ENCODE data around the gene AKR1C3. TPM values are rescaled to one million over a fixed set of nuclear protein-coding genes. Genes with fewer than 3 reads are reported as not detected.
"Not testable (repeated sequence)": the region's sequence is repeated elsewhere in the genome, so short reads cannot be mapped to it uniquely, and the experiment has no call there.

Gene AKR1C3
- total RNA-seq, 1 donor from 2014 or later = 71.9 TPM

DNA sequence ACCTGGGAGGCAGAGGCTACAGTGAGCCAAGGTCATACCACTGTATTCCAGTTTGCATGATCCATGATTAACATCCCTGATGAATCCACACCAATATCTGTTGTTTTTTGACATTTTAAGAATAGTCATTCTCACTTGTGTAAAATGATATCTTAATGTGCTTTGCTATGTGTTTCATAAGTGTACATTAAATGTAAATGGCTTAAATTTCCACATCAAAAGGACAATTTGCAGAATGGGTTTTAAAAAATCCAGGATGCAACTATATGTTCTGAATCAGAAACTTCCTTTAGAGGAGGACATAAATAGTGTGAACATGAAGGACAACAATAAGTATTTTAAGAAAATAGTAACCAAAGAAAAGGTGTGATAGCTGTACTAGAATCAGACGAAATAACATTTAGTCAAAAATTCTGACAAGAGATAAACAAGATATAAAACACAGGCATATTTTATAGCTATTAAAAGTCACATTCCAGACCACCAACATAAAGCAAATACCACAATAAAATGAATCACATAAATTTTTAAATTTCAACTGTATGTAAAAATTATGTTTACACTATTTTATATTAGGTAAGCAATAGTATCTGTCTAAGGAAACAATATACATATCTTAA, 42.4 kb downstream of the AKR1C3 start:
- DNase-seq (ENCODE audit: low read depth) = no peak

DNA sequence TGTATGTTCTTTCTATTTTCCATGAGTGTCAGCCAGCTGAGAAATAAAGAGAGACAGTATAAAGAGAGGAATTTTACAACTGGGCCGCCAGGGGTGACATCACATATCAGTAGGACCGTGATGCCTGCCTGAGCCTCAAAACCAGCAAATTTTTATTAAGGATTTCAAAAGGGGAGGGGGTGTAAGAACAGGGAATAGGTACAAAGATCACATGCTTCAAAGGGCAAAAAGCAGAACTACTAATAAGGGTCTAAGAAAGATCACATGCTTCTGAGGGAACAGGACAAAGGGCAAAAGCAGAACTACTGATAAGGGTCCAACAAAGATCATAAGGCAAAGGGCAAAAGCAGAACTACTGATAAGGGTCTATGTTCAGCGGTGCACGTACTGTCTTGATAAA, 43.5 kb downstream of the AKR1C3 start:
- DNase-seq (ENCODE audit: low read depth) = not testable (repeated sequence)

- peak; percentile 93 for DNase-seq (ENCODE audit: low read depth)
These were observed 48.0 kb downstream of the AKR1C3 start for GRCh38 chr10:5142199-5142598.

DNA sequence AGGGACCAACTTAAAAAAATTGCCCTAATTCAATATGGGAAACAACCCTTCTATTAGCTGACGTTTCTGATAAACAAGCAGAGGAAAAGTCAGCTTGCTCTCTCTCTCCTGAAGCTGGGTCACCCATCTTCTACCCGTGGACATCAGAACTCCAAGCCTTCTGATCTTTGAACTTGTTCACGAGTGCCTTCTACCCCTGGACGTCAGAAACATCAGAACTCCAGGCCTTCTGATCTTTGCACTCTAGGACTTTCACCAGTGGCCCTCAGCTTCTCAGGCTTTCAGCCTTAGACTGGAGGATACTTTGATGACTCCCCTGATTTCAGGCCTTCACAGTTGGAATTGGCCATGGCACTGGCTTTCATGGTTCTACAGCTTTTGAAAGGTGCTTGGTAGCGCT, 48.9 kb downstream of the AKR1C3 start:
- no peak for DNase-seq (ENCODE audit: low read depth)

DNA sequence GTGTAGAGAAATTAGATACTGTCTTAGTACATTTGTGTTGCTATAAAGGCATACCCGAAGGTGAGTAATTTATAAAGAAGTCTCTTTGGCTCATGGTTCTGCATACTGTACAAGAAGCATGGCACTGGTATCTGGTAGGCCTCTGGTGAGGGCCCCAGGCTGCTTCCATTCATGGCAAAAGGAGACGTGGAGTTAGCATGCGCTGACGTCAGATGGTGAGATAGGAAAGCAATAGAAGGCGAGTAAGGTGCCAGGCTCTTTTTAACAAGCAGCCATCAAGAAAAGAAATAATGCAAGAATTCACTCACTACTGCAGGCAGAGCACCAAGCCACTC, 52.7 kb downstream of the AKR1C3 start:
- DNase-seq (ENCODE audit: low read depth) = no peak

DNA sequence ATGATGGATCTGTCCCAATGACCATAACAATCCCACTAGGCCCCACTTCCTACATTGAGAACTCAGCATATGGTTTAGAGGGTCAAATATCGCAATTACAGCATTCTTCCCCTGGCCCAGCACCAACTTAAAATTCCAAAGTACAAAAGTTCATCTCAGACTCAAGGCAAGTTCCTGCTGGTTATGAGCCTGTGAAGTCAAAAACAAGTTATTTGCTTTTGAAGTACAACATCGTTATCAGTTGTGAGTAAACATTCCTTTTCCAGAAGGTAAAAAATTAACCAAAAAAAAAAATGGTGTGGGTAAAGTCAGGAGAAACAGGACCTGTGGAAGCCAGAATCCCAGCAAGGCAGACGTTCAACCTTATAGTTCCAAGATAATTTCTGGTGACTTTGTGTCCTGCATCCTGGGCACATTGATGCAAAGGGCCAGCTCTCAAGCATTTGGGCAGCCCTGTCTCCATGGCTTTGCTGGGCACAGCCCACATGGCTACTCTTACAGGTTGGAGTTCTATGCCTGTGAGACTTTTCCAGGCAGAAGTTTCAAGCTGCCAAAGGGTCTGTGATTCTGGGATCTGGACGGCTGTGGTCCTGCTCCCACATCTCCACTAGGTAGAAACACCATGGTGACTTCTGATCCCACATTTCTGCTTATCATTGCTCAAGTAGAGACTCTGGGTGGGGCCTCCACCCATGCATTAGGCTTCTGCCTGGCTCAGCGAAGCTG, 53.2 kb downstream of the AKR1C3 start:
- DNase-seq (ENCODE audit: low read depth) = peak; percentile 72

DNA sequence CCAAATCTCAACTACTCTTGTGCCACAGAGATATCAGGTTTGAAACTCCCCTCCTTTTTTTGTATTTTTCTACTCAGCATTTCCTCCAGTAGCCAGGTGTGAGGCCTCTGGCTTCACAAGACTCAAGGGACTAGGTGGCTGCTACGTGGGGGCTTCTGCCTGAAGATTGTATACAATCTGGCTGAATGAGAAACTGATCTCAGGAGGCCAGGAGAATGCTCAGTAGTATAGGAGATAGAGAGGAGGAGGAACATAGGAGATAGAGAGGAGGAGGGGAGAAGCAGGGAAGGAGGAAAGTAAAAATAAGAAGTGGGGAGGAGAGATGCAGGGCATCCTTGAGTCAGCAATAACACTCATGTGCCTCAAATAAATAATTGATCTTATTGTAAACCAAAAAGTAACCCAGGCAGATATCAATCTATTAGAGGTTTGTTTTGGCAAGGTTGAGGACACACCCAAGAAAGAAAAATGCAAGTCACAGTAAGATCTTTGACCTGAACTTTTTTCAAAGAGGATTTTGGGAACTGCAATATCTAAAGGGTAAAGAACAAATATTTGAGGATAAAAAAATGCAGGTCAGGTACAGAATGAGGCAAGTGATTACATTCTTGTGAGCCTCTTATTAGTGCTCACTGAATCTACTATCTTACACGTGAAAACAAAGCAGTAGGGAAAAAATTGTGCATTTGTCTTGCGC, 53.9 kb downstream of the AKR1C3 start:
- no peak for DNase-seq (ENCODE audit: low read depth)

DNA sequence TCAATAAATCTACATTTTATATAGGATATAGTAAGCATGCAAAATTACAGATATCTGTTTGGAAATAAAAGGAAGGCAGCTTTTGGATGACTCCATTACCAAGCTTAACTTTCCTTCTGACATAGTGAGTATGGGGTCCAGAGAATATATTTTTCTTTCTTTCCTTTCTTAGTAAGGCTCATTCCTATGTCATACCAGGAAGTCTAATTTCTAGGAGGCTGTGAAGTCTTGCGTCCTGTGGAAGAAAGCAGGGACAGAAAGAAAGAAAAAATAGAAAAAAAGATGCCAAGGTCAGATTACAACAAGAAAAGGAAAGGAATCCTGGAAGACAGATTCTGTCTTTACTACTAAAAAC, 54.4 kb downstream of the AKR1C3 start:
- DNase-seq (ENCODE audit: low read depth) = no peak

DNA sequence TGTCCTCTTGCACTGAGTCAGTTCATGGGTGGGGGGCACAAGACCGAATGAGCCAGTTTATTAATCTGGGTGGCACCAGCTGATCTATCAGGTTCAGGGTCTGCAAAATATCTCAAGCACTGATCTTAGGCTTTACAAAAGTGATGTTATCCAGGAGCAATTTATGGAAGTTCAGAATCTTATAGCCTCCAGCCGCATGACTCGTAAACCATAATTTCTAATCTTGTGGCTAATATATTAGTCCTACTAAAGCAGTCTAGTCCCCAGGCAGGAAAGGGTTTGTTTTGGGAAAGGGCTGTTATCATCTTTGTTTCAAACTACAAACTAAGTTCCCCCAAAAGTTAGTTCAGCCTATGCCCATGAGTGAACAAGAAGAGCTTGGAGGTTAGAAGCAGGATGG, 56.9 kb downstream of the AKR1C3 start:
- no peak for DNase-seq (ENCODE audit: low read depth)

DNA sequence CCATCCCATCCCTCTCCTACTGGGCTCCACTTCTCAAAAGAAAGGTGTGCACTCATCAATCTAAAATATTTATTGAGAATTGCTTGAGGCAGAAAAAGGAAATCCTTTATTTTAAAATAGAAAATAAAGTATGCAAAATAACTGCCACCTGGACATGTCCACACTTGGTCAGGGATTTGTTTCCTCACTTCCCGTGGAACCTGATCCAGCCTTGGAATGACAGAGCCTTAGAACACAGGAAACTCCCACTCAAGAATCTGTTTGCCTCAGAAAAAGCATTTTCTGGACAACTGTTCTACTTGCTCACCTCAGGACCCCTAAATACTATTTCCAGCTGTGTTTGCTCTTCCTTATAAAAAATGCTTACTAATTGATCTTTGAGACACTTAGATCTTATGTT, 61.7 kb downstream of the AKR1C3 start:
- DNase-seq (ENCODE audit: low read depth) = no peak

Other genes starting within 250 kb of the AKR1C3 start
- 5.5 and 6.6 TPM in 2 replicates for gene AKR1C1, start 131.0 kb upstream of the AKR1C3 start, total RNA-seq
- gene AKR1C2, start 90.6 kb upstream of the AKR1C3 start, total RNA-seq = 1.9 and 6.5 TPM in 2 replicates
- gene AKR1C8, start 90.7 kb downstream of the AKR1C3 start, total RNA-seq = 0.05 TPM in 1 of 2 replicates, not detected in the other
- not detected in 2 replicates for gene AKR1C4, start 102.4 kb downstream of the AKR1C3 start, total RNA-seq